ENCODE results near the gene SCYL1.
A peak's percentile ranks its signal among the peaks of the same experiment; 100 is the strongest.

The SCYL1 gene

DNA sequence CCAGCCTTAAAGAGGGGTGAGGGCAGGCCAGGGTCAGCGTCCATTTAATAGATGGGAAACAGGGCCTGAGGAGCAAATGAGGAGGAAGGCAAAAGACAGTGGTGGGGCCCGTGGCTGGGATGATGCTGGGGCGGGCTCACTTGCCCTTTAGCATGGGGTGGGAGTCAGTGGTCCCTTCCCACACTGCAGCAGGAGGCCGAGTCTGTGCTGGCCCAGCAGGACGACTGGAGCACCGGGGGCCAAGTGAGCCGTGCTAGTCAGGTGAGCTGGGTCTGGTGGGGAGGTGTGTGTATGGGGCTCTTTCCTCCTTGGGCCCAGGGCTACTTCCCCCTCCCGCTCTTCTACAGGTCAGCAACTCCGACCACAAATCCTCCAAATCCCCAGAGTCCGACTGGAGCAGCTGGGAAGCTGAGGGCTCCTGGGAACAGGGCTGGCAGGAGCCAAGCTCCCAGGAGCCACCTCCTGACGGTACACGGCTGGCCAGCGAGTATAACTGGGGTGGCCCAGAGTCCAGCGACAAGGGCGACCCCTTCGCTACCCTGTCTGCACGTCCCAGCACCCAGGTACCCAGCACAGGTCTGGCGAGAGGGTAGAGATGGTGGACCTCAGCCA, 12.8 kb downstream of the SCYL1 start:
- no peak for DNase-seq

GRCh38 chr11:65538232-65538914, 13.5 kb downstream of the SCYL1 start:
- no peak for DNase-seq

DNA sequence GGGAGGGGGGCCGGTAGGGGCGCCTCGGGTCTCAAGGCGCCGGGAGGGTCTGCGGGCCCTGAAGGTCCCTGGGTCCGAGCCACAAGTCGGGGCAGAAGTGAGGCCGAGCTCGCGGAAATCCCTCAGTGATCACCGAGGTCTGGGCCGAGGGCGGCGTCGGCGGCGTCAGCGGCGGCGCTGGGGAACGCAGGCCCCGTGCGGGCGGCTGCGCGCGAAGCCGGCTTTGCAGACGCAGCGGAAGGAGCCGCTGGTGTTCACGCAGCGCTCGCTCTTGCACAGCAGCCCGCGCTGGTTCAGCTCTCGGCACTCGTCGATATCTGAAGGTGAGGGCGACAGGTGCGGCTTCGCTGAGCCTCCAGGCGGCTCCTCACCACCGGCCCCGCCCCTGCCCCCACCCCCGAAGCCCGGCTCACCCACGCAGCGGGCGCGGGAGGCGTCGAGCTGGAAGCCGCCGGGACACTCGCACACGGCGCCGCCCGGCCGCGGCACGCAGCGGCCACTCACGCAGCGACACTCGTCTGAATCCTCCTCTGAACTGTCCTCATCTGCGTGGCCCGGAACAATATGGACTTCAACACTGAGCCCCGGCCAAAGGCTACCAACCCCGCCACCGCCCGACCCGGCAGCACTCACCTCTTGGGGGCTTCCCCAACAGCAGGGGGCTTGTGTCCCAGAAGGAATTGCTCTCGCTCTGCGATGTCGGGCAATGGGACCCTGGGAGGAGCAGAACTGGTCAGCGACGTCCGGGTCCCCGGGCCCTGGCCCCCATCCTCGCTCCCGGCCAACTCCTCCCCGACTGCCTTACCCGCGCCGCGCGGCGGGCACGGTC, 14.2 kb downstream of the SCYL1 start:
- no peak for DNase-seq

GRCh38 chr11:65539744-65540289, 14.9 kb downstream of the SCYL1 start:
- no peak for DNase-seq

- DNase-seq: peak; percentile 95
Observed at GRCh38 chr11:65540290-65541092, 15.6 kb downstream of the SCYL1 start.

- DNase-seq: no peak
Observed at GRCh38 chr11:65541093-65541982, 16.5 kb downstream of the SCYL1 start.

GRCh38 chr11:65542738-65543390, 18.0 kb downstream of the SCYL1 start:
- no peak for DNase-seq

- no peak for DNase-seq
Observed at GRCh38 chr11:65545853-65546216, 21.0 kb downstream of the SCYL1 start.

- DNase-seq: peak; percentile 94
Observed at GRCh38 chr11:65546217-65546958, 21.5 kb downstream of the SCYL1 start.

DNA sequence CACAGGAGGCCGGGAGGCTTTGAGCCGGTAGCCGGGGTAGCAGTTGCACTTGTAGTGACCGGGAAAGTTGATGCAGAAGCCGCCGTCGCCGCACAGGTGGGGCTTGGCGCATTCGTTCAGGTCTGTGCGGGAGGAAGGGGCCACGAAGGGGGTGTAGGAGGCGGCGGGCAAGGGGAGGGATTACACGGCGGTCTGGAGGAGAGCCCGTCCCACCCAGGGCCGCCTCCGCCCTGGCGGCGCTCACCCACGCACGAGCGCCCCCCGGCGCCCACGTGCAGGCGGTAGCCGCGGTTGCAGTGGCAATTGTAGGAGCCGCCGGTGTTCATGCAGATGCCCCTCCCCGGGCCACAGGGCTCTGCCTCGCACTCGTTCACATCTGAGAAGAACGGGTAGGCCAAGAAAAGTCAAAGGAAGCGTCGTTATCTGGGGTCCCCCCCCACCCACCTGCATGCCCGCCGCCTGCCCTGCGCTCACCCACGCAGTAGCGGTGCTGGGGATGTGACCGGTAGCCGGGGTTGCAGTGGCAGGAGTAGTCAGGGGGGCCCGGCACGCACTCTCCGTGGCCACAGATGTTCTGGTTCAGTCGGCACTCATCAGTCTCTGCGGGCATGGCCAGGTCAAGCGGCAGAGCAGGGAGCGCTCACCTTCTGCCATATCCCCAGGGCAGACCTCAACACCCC, 22.7 kb downstream of the SCYL1 start:
- DNase-seq: no peak

GRCh38 chr11:65548395-65548794, 23.5 kb downstream of the SCYL1 start:
- DNase-seq: no peak

DNA sequence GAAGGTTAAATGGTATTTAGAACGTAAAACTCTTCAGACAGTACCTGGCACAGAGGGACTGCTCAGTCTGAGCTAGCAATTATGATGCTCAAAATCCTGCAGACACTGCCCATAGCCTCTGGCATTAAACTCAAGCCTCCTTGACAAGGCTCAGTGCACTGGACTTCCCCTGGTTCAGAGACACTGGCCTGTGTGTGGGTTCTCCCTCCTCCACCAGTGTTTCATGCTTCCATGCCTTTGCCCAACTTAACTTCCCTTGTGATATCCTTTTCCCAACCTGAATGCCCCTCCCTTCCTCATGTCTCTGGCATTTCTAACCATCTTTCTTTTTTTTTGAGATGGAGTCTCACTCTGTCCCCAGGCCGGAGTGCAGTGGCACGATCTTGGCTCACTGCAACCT, 24.2 kb downstream of the SCYL1 start:
- no peak for DNase-seq

DNA sequence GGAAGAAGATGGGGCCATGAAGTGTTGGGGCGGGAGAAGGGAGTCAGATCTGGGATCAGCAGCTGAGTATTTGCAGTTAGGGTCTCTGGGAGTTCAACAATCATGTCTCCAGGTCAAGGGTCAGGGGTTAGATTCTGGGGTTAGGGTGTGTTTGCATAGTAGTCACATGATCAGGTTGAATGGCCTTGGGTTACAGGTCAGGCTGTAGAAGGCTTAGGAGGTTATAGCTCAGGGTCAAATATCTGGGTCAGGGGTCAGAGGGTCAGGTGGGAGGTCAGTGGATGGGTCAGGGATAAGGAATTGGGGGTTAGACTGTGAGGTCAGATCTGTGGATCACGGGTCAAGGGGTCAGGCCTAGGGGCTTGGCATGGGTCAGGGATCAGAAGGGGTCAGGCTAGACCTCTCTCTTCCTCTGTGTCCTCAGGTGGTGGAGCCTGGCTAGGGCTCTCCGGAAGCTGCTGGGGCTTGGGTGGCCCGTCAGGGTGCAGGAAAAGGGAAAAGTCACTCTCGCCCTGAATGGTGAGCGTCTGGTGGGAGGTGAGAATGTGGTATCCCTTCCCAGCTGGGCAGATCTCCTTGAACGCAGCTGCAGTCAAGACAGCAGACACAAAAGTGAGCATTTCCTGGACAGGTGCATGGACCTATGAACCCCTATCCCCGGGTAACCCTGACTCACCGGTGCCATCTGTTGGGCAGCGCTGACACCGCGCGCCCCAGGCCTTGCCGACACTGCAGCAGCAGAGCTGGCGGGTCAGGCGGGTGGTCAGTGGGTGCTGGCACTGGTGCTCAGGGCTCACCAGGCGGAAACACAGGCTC, 26.9 kb downstream of the SCYL1 start:
- DNase-seq: peak; percentile 63

GRCh38 chr11:65552388-65552951, 27.6 kb downstream of the SCYL1 start:
- DNase-seq: no peak

DNA sequence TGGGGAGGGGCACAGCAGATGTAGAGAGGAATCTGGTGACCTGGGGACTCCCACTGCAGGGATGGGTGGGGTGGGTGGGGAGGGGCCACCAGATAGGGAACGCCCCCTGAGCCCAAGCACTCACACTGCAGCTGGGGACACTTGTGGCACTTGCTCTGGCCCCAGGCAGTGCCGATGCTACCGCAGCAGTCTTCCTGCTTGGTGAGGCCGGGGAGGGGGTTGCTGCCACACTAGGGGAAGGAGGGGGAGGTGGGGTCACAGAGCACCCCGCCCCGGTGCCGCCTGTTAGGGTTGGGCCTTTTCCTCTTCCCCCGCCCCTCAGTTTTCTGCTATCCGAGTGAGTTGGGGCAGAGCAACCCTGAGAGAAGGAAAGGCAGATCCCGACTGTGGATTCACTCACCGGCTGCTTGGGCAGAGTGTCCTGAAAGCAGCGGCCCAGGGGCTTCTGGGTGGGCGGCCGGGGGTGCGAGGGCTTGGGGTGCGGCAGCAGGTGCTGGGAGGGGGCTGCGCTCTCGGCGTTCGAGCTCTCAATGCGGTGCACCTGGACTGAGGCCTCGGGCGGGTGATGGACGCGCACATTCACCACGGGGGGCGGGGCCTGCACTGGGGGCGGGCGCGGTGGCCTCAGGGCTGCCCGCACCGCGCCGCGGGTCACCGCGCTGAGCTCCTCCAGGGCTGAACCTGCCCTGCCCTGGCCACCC, 28.6 kb downstream of the SCYL1 start:
- peak; percentile 80 for DNase-seq

GRCh38 chr11:65554057-65554818, 29.4 kb downstream of the SCYL1 start:
- no peak for DNase-seq

DNA sequence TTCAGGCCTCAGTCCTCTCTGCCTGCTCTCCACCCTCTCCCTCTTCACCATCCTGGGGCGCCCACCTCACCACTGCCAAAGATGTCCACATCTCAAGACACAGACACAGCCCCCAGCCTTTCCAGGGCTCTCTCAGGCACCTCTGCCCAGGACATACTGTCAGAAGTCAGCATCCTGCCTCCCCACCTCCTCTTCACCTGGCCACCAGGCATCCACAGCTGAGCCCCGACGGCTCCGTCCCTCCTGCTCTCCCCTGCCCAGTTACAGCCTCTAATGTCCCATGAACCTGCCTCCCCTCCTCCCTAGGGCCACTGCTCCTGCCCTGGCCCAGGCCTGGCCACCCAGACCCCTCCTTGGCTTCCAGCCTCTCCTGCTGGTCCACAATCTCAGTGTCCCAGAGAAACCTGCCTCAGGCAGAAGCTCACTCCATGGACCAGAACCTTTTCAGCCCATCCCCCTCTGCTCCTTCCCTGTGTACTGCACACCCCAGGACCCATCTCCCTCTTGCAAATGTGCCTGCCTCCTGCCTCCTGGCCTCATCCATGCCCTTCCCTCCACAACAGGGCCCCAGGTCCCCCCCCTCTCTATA, 30.1 kb downstream of the SCYL1 start:
- DNase-seq: no peak
